PC-9 (cell line): ENCODE results near the gene HDAC2.

Experiments used
- CTCF ChIP-seq: fragments of 200-600 bp; sonication (generic); conservative IDR thresholded peaks from 2 replicates; pipeline ENCODE4 v1.6.1; 2017; ENCODE audit warnings: mixed run types, antibody characterized with exemption, mild to moderate bottlenecking, moderate library complexity
- EZH2 ChIP-seq: fragments of 200-600 bp; sonication (generic); IDR thresholded peaks from 2 replicates; pipeline ENCODE4 v1.8.0; 2017; ENCODE audit warnings: antibody characterized with exemption, low read depth

DNA sequence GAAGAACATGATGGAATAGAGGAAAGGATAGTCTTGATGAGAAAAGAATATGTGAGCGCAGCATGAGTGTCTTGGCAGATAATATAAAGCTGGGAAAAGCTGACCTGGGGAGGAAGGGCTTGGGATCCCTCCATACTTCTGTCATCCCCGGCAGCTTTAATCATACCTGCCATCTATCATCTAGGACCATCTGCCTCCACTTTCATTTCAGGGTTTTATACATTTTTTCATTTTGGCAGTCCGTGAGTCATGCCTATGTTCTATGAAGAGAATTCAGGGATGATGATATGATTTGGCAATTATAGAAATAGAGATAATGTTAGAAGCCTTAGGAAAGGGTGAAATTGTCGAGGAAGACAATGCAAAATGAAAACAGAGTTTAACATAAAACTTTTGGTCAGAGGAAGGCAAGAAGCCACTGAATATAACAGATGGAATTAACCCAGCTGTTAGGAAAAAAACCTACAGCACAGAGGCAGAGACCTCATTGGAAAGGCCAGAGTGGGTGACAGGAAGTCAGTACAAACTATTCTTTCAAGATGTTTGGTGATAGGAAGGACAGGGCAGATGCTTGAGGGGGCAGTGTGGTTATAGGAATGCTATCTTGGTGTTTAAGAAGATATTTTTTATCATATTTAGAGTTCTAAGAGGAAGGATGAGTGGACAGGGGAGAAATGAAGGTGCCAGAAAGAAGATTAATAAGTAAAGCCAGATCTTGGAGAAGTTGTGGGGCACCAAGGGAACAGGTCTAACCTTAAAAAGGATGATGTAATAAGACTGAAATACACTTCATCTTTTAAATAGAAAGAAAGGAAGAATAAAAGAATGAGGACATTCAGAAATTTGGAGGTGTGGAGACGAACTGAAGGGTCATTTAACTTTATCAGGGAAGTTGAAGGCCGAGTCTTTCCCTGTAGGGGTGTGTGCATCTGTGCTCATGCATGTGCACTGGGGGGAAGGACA is 76.0 kb downstream of the HDAC2 start:
- TF ChIP-seq CTCF (no peak), EZH2 (no peak)
